Natural killer cell treated with Interleukin-12 subunit alpha and Interleukin-12 subunit beta and Interleukin-15 and Interleukin-18, amount 100 ng/mL, for 72 hours (primary cell): Measurements from ENCODE around the gene HOXD1. TPM values are rescaled to one million over a fixed set of nuclear protein-coding genes. Genes with fewer than 3 reads are reported as not detected.

Experiments used
- ATAC-seq, 2 donors: fragments of 150-1000 bp; cut with Tn5 transposase in 1 of 2; sonication (Bioruptor Pico), chemical (Tn5 transposase) in 1 of 2; 2 replicates each; pipeline ENCODE4 v1.10.0; 2021
- DNase-seq: peaks from one replicate; pipeline ENCODE4 v3.0.0; 2022; ENCODE audit warnings: low spot score
- H3K27ac Mint-ChIP-seq, 2 donors: 1 replicate in 1 of 2; 2 replicates in 1 of 2; pipeline ENCODE4 v1.8.0; 2022; ENCODE audit warnings: mixed read lengths in 2 of 2, mild to moderate bottlenecking in 1 of 2, moderate library complexity in 1 of 2
- H3K27me3 Mint-ChIP-seq, 2 donors: 1 replicate in 1 of 2; 2 replicates in 1 of 2; pipeline ENCODE4 v1.8.0; 2022; ENCODE audit warnings: mixed read lengths in 2 of 2
- H3K36me3 Mint-ChIP-seq: one replicate; pipeline ENCODE4 v1.8.0; 2022; ENCODE audit warnings: mixed read lengths
- H3K4me1 Mint-ChIP-seq, 2 donors: 1 replicate in 1 of 2; 2 replicates in 1 of 2; pipeline ENCODE4 v1.8.0; 2022; ENCODE audit warnings: low read depth in 2 of 2, mixed read lengths in 2 of 2, mild to moderate bottlenecking in 1 of 2
- H3K4me3 Mint-ChIP-seq: one replicate; pipeline ENCODE4 v1.8.0; 2022; ENCODE audit warnings: mixed read lengths
- H3K9me3 Mint-ChIP-seq: 2 replicates; pipeline ENCODE4 v1.8.0; 2022; ENCODE audit warnings: mixed read lengths
- total RNA-seq, 2 donors: library from RNA; stranded (reverse); gene quantifications; one replicate each; pipeline ENCODE4 v1.2.3, GENCODE V29; 2022

The HOXD1 gene
- total RNA-seq, 2 donors from 2014 or later = not detected

- Mint-ChIP-seq H3K4me1 (no peaks in the 10 kb centered on the region), H3K36me3 (no peaks in the 10 kb centered on the region), H3K4me3 (no peak overlapping the region), H3K27ac (no peak overlapping the region), H3K9me3 (no peaks in the 10 kb centered on the region), H3K27me3 (peaks cover 46 to 68% of the 10 kb centered on the region in 2 donors)
- no peak for DNase-seq
- ATAC-seq = no peak
Measured at GRCh38 chr2:176149481-176149938, 39.0 kb upstream of the HOXD1 start.

DNA sequence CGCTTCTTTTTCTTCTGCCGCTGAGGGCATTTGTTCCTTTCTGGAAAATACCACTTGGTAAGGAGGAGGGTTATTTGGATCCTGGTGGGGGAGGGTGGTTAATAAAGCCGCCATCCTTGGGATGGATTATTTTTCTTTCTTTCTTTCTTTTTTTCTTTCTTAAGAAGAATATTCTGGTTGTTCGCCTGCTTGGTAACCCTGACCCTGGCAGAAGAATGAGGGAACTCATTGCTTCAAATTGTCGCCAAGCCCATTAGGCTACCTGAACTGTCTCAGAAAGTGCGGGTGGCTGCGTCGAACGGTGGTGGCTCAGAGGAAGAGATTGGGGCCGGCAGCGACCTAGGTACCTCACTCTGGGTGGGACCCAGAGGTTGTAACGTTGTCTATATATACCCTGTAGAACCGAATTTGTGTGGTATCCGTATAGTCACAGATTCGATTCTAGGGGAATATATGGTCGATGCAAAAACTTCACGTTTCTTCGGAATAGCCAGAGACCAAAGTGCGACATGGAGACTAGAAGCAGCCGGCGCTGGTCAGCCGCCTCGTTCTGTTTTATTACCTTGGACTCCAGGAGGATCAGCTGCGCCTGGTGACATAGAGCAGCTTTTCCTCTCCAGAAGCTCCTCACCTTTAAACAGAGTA is 38.4 kb upstream of the HOXD1 start:
- Mint-ChIP-seq H3K4me1 (no peaks in the 10 kb centered on the region), H3K4me3 (no peak overlapping the region)

GRCh38 chr2:176150584-176151441 is 37.7 kb upstream of the HOXD1 start:
- Mint-ChIP-seq H3K27ac (no peak overlapping the region), H3K36me3 (no peaks in the 10 kb centered on the region), H3K27me3 (peaks cover 48 to 69% of the 10 kb centered on the region in 2 donors), H3K4me1 (no peaks in the 10 kb centered on the region), H3K9me3 (no peaks in the 10 kb centered on the region), H3K4me3 (no peak overlapping the region)
- no peak for ATAC-seq
- no peak for DNase-seq

More for the DNA sequence above, 38.4 kb upstream of the HOXD1 start:
- ATAC-seq (no peak), DNase-seq (no peak)
- Mint-ChIP-seq H3K9me3 (no peaks in the 10 kb centered on the region), H3K27ac (no peak overlapping the region), H3K27me3 (peaks cover 50 to 69% of the 10 kb centered on the region in 2 donors), H3K36me3 (no peaks in the 10 kb centered on the region)

DNA sequence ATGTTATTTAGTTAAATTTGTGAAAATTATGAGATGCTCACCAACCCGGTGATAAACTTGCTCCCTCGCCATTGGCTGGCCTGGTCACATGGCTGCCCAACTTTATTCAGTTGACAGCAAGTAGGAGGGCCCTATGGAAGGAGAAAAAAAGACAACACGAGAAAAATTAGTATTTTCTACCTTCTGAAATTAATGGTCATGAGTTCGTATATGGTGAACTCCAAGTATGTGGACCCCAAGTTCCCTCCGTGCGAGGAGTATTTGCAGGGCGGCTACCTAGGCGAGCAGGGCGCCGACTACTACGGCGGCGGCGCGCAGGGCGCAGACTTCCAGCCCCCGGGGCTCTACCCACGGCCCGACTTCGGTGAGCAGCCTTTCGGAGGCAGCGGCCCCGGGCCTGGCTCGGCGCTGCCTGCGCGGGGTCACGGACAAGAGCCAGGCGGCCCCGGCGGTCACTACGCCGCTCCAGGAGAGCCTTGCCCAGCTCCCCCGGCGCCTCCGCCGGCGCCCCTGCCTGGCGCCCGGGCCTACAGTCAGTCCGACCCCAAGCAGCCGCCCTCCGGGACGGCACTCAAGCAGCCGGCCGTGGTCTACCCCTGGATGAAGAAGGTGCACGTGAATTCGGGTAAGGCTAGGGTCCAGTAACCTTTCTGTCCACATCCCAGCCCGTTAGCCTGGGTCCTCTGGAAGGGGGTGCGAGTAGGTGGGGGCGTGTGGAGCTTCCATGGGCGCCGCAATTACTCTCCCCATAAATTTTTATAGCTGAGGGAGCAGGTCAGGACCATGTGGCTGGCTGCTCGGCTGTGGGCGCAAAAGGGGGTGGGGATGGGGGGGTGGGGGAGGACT is 36.8 kb upstream of the HOXD1 start, which contains the start of gene HOXD4:
Gene HOXD4 (plus strand): TSS at position 109 of the 846 bp plus-strand sequence. CDS start 84 bp downstream, at position 193.
- Mint-ChIP-seq H3K27me3 (peaks cover 47 to 69% of the 10 kb centered on the region in 2 donors), H3K4me3 (no peak within 1 kb of the TSS), H3K27ac (no peak within 1 kb of the TSS), H3K36me3 (no peaks in the 10 kb centered on the region), H3K9me3 (no peaks in the 10 kb centered on the region), H3K4me1 (no peaks in the 10 kb centered on the region)
- no peak for ATAC-seq
- no peak for DNase-seq

GRCh38 chr2:176152350-176153181 is 35.9 kb upstream of the HOXD1 start:
- peaks cover 43 to 71% of the 10 kb centered on the region in 2 donors for H3K27me3 Mint-ChIP-seq
- ATAC-seq (no peak), DNase-seq (no peak)
- H3K4me1 Mint-ChIP-seq = no peaks in the 10 kb centered on the region
- H3K4me3 Mint-ChIP-seq = no peak overlapping the region
- no peaks in the 10 kb centered on the region for H3K36me3 Mint-ChIP-seq
- H3K9me3 Mint-ChIP-seq = no peaks in the 10 kb centered on the region
- H3K27ac Mint-ChIP-seq = no peak overlapping the region

GRCh38 chr2:176154576-176155252 is 33.8 kb upstream of the HOXD1 start:
- Mint-ChIP-seq H3K27me3 (peaks cover 39 to 61% of the 10 kb centered on the region in 2 donors), H3K4me1 (peaks cover 0 to 2% of the 10 kb centered on the region in 2 donors), H3K27ac (no peak overlapping the region), H3K4me3 (no peak overlapping the region), H3K36me3 (no peaks in the 10 kb centered on the region), H3K9me3 (no peaks in the 10 kb centered on the region)
- no peak for ATAC-seq
- no peak for DNase-seq

GRCh38 chr2:176155356-176156044 is 33.0 kb upstream of the HOXD1 start:
- Mint-ChIP-seq H3K27me3 (peaks cover 34 to 54% of the 10 kb centered on the region in 2 donors), H3K4me3 (no peak overlapping the region), H3K4me1 (peaks cover 0 to 2% of the 10 kb centered on the region in 2 donors), H3K27ac (no peak overlapping the region), H3K9me3 (no peaks in the 10 kb centered on the region), H3K36me3 (no peaks in the 10 kb centered on the region)
- no peak for ATAC-seq
- no peak for DNase-seq

DNA sequence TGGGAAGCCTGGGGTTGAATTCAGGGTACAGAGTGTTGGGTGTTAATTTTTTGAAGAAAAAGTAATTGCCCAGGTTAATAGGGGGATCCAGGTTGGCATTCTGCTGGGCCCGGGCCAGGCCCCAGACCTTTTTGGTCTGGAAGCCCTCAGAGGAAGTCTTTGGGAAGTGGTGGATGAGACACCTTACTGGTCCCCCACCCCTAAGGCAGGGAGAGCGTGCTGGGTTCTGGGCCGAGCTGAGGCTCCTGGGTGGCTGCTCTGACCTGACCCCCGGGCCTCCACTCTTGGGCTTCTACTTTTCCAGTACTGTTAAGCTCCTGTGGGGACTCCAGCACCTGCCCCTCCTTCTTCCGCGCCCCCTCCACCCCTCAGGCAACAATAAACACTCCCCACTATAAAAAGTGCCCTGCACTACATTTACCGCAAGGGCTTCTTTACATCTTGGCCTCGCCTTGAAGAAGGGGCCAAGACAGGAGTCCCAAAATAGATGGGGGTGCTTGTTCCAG is 32.1 kb upstream of the HOXD1 start:
- H3K9me3 Mint-ChIP-seq = no peaks in the 10 kb centered on the region
- H3K27ac Mint-ChIP-seq = no peak overlapping the region
- peaks cover 33 to 56% of the 10 kb centered on the region in 2 donors for H3K27me3 Mint-ChIP-seq
- H3K4me3 Mint-ChIP-seq = no peak overlapping the region
- no peak for ATAC-seq
- H3K36me3 Mint-ChIP-seq = no peaks in the 10 kb centered on the region
- H3K4me1 Mint-ChIP-seq = peaks cover 0 to 2% of the 10 kb centered on the region in 2 donors
- no peak for DNase-seq

DNA sequence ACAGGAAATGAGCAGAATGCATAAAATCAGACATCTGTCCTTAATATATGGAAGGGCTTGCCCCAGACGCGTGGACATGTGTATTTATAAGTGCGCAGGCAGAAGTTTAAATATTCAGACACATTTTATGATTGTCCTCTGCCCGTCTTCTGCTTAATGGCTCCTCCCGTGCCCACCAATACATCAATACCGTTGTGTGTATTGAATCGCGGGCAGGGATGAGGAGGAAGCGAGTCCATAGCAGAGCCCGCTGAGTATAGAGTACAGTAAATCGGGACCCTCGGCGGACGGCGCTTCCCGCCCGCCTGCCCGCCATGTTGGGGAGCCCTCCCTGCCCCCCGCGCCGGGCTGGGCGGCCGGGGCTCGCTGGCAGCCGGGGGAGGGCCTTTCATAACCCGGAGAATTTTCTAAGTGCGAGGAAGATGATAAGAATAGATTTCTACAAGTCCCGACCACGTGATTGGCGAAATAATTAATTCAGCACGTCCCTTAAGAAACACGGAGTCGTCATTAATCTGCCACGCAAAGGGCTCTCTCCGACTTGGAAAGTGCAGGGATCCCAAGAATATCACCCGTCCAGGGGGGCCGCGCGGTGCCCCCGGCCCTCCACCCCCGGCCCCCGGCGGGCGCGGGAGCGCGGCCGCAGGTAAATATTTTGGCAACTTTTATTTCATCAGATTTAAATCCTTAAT is 31.5 kb upstream of the HOXD1 start, which contains the start of gene HOXD3:
Gene HOXD3 (plus strand): TSS at position 501 of the 692 bp plus-strand sequence. CDS start 11,808 bp downstream, outside the sequence.
- no peak within 1 kb of the TSS for H3K4me3 Mint-ChIP-seq
- DNase-seq (no peak), ATAC-seq (no peak)
- H3K9me3 Mint-ChIP-seq = no peaks in the 10 kb centered on the region
- H3K36me3 Mint-ChIP-seq = no peaks in the 10 kb centered on the region
- H3K4me1 Mint-ChIP-seq = peaks cover 0 to 2% of the 10 kb centered on the region in 2 donors
- H3K27ac Mint-ChIP-seq = no peak within 1 kb of the TSS
- peaks cover 37 to 62% of the 10 kb centered on the region in 2 donors for H3K27me3 Mint-ChIP-seq

- Mint-ChIP-seq H3K9me3 (no peaks in the 10 kb centered on the region), H3K27ac (no peak overlapping the region), H3K27me3 (peaks cover 41 to 64% of the 10 kb centered on the region in 2 donors), H3K4me3 (no peak overlapping the region), H3K36me3 (no peaks in the 10 kb centered on the region), H3K4me1 (peaks cover 0 to 2% of the 10 kb centered on the region in 2 donors)
- ATAC-seq (no peak), DNase-seq (no peak)
Measured at GRCh38 chr2:176157499-176158185, 30.8 kb upstream of the HOXD1 start.

- ATAC-seq (no peak), DNase-seq (no peak)
- no peaks in the 10 kb centered on the region for H3K9me3 Mint-ChIP-seq
- peaks cover 0 to 2% of the 10 kb centered on the region in 2 donors for H3K4me1 Mint-ChIP-seq
- H3K36me3 Mint-ChIP-seq = no peaks in the 10 kb centered on the region
- H3K27me3 Mint-ChIP-seq = peaks cover 43 to 67% of the 10 kb centered on the region in 2 donors
- H3K27ac Mint-ChIP-seq = no peak overlapping the region
- no peak overlapping the region for H3K4me3 Mint-ChIP-seq
Measured at GRCh38 chr2:176158186-176158591, 30.3 kb upstream of the HOXD1 start.
